Colonic mucosa (tissue), 4 donors: Measurements from ENCODE around the gene IL25. TPM values are rescaled to one million over a fixed set of nuclear protein-coding genes. Genes with fewer than 3 reads are reported as not detected.
"Not testable (repeated sequence)": the region's sequence is repeated elsewhere in the genome, so short reads cannot be mapped to it uniquely, and the experiment has no call there.

Source experiments
- DNase-seq: peaks from one replicate; pipeline ENCODE4 v3.0.0-alpha.2; 2020
- H3K27ac ChIP-seq: fragments of 200-600 bp; one replicate; pipeline ENCODE4 v1.8.0; 2021
- H3K27me3 ChIP-seq: fragments of 200-600 bp; one replicate; pipeline ENCODE4 v1.8.0; 2021
- H3K36me3 ChIP-seq: fragments of 200-600 bp; one replicate; pipeline ENCODE4 v1.8.0; 2021
- H3K4me1 ChIP-seq: fragments of 200-600 bp; one replicate; pipeline ENCODE4 v1.8.0; 2021; ENCODE audit warnings: mild to moderate bottlenecking
- H3K4me3 ChIP-seq: fragments of 200-600 bp; one replicate; pipeline ENCODE4 v1.8.0; 2021
- H3K9ac ChIP-seq, 2 donors: one replicate each; pipeline ENCODE4 v1.7.0; 2013; ENCODE audit warnings: control low read depth in 2 of 2, low read depth in 2 of 2, low read length in 2 of 2
- H3K9me3 ChIP-seq: fragments of 200-600 bp; one replicate; pipeline ENCODE4 v1.8.0; 2021
- intact Hi-C: fragments of 100-400 bp; cut with DNase I; formaldehyde crosslinking; loops from one replicate; pipeline ENCODE4 v1.14.1; 2022
- total RNA-seq, 2 donors: library from RNA; stranded (reverse); fragmentation: NEBNext Ultra II Directional in 1 of 2; extraction: Animal tissue kit (Norgen Biotek cat#: 25700) in 1 of 2; gene quantifications; one replicate each; pipeline ENCODE4 v1.2.1, GENCODE V29; 2021
- TF ChIP-seq, protein P1 (sequence below): fragments of 200-600 bp; IDR thresholded peaks from one replicate; pipeline ENCODE4 v1.8.0; 2022; ENCODE audit warnings: antibody characterized with exemption, mild to moderate bottlenecking
- donor health status: healthy.
- donor health status: DM: no; HTN: no; CAD: no.
- donor health status: DM: no; HTN: no; CAD: no.

Gene IL25
- total RNA-seq, 2 donors from 2014 or later, result not detected

DNA sequence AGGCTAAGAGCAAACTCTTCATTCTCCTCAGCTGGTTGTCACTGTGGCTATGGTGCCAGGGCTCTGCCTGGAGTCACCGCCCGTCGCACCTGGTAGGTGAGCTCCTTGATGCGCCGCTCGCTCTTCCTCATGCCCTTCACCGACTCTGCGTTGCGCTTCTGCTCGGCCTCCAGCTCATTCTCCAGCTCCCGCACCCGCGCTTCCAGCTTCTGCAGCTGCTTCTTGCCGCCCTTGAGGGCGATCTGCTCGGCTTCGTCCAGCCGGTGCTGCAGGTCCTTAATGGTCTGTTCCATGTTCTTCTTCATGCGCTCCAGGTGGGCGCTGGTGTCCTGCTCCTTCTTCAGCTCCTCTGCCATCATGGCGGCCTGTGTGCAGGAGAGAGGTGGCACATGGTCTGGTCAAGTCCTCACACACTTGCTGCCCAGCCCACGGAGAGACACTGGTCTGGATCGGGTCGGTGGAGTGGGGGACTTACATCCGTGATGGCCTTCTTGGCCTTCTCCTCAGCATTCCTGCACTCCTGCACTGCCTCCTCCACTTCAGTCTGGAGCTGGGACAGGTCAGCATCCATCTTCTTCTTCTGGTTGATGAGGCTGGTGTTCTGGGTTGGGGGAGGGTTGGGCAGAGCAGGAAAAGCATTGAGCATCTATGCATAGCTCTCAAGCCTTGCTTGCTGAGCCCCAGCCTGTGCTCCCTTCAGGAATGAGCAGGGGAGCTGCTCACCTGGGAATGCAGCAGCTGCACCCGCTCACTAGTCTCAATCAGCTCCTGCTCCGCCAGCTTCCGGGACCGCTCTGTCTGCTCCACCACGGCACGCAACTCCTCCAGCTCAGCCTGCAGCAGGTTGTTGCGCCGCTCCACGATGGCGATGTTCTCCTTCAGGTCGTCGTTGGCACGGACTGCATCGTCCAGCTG lies 42.6 kb downstream of the IL25 start:
- Histone ChIP-seq H3K9ac (no peak overlapping the region), H3K4me3 (no peak overlapping the region), H3K9me3 (no peaks in the 10 kb centered on the region), H3K27me3 (no peaks in the 10 kb centered on the region), H3K36me3 (no peaks in the 10 kb centered on the region), H3K27ac (no peak overlapping the region), H3K4me1 (no peaks in the 10 kb centered on the region)
- intact Hi-C loops, result no loop called here
- no peak for DNase-seq
- TF ChIP-seq, protein P1, sequence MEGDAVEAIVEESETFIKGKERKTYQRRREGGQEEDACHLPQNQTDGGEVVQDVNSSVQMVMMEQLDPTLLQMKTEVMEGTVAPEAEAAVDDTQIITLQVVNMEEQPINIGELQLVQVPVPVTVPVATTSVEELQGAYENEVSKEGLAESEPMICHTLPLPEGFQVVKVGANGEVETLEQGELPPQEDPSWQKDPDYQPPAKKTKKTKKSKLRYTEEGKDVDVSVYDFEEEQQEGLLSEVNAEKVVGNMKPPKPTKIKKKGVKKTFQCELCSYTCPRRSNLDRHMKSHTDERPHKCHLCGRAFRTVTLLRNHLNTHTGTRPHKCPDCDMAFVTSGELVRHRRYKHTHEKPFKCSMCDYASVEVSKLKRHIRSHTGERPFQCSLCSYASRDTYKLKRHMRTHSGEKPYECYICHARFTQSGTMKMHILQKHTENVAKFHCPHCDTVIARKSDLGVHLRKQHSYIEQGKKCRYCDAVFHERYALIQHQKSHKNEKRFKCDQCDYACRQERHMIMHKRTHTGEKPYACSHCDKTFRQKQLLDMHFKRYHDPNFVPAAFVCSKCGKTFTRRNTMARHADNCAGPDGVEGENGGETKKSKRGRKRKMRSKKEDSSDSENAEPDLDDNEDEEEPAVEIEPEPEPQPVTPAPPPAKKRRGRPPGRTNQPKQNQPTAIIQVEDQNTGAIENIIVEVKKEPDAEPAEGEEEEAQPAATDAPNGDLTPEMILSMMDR, result no peak

DNA sequence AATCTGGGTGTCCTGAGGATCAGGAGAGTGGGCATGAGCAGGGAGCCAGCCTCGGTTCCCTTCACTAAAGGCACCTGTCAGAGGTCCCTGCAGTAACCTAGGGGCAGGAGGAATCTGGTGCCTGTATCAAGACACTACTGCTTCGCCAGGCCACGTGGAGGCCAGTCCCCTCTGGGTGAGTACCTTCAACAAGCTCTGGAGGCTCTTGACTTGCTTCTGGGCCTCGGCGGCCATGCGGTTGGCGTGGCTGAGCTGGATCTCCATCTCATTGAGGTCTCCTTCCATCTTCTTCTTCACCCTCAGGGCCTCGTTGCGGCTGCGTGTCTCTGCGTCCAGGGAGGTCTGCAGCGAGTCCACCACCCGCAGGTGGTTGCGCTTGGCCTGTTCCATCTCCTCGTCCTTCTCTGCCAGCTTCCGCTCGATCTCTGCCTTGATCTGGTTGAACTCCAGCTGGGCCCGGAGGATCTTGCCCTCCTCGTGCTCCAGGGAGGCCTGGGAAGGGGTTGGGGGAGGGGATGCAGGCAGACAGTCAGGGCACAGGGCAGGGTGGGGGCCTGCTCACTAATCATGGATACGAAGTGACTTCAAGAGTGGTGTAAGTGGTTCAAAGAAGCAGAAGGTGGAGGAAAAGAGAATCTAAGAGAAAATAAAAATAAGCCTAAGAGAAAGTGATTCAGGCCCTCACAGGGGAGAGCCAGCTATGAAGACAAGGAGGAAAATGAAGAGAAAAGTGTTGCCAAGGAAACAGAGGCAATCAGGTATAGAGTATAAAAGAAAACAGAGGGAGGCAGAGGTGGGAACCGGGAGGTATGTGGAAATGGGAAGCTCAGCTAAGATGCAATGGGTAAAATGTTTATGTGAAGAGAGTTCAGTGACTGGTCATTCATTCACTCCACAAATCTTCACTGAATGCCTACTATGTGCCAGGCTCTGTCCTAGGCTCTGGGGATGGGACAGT lies 43.5 kb downstream of the IL25 start:
- Histone ChIP-seq H3K36me3 (no peaks in the 10 kb centered on the region), H3K9me3 (no peaks in the 10 kb centered on the region), H3K27ac (no peak overlapping the region), H3K27me3 (no peaks in the 10 kb centered on the region), H3K4me3 (no peak overlapping the region), H3K9ac (no peak overlapping the region), H3K4me1 (no peaks in the 10 kb centered on the region)
- no peak for DNase-seq
- intact Hi-C loops, result no loop called here
- TF ChIP-seq, protein P1, result no peak

DNA sequence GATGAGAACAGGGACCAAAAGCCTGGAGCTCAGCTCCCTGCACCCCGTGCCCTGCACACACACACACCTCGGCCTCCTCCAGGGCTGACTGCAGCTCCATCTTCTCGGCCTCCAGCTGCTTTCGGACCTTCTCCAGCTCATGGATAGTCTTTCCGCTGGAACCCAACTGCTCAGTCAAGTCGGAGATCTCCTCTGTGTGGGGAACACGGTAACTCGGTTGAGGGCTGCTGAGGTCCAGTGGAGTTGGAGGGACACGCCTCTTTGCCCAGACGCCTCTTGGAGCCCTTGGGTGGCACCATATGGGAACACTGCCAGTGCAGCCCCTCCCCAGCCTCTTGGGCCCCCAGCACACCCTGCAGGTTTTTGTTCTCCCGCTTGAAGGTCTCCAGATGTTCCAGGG lies 44.2 kb downstream of the IL25 start:
- Histone ChIP-seq H3K36me3 (no peaks in the 10 kb centered on the region), H3K27ac (no peak overlapping the region), H3K27me3 (no peaks in the 10 kb centered on the region), H3K4me1 (no peaks in the 10 kb centered on the region), H3K9me3 (no peaks in the 10 kb centered on the region), H3K9ac (no peak overlapping the region), H3K4me3 (no peak overlapping the region)
- intact Hi-C loops, result no loop called here
- TF ChIP-seq, protein P1, result no peak
- no peak for DNase-seq

DNA sequence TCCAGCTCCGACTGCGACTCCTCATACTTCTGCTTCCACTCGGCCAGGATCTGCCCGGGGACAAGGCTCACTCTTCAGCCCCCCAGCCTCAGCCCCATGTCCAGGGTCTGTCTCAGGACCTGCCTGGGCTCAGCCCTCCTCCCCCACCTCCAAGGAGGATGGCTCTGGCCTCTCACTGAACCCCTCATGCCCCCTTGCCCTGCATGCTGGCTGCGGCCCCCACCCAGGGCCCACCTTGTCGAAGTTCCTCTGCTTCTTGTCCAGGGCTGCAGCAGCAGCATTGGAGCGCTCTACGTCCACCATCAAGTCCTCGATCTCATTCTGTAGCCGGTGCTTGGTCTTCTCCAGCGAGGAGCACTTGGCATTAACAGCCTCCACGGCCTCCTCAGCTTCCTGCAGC lies 44.7 kb downstream of the IL25 start:
- H3K4me3 ChIP-seq, H3K9ac ChIP-seq, H3K36me3 ChIP-seq, H3K9me3 ChIP-seq, H3K4me1 ChIP-seq, intact Hi-C loops, DNase-seq, H3K27ac ChIP-seq, H3K27me3 ChIP-seq: not testable (repeated sequence)

DNA sequence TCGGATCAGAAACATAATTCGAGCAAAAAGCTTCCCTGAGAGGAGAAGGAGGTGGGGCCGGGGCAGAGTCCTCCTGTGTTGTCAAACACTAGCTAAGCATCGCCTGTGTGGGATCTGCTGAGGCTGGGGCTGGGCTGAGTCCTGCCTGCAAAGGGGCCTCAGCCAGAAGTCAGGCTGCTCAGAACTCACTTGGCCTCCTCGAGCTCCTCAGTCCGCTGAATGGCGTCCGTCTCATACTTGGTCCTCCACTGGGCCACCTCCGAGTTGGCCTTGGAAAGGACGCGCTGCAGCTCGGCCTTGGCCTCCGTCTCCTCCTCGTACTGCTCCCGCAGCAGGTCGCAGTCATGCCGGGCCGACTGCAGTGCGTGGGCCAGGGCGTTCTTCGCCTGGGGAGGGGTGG lies 45.4 kb downstream of the IL25 start:
- H3K9ac ChIP-seq, result no peak overlapping the region

DNA sequence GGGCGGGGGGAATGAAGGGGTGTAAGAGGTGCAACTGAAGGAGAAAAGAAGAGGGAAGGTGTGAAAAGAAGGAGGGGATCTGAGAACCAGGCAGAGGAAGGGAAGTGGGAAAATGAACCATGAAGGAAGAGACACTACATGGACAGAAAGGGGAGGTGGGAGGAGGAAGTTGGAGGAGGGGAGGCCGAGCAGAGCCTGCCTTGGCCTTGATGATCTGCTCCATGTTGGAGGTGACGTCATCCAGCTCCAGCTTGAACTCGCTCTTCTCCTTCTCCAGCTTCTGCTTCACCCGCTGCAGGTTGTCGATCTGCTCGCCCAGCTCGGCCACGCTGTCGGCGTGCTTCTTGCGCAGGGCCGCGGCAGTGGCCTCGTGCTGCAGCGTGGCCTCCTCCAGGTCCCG lies 47.0 kb downstream of the IL25 start:
- H3K27ac ChIP-seq, DNase-seq, H3K9ac ChIP-seq, H3K4me1 ChIP-seq, H3K4me3 ChIP-seq, H3K36me3 ChIP-seq, H3K9me3 ChIP-seq, intact Hi-C loops, H3K27me3 ChIP-seq: not testable (repeated sequence)

More for the DNA sequence above, 45.4 kb downstream of the IL25 start:
- Histone ChIP-seq H3K4me3 (no peak overlapping the region), H3K9me3 (no peaks in the 10 kb centered on the region), H3K27me3 (no peaks in the 10 kb centered on the region), H3K27ac (no peak overlapping the region), H3K36me3 (no peaks in the 10 kb centered on the region), H3K4me1 (no peaks in the 10 kb centered on the region)
- no peak for DNase-seq
- TF ChIP-seq, protein P1, result no peak
- intact Hi-C loops, result no loop called here
